Liver (tissue), 9 donors: ENCODE measurements around the gene SBF2. TPM values are rescaled to one million over a fixed set of nuclear protein-coding genes. Genes with fewer than 3 reads are reported as not detected.

Experiments
- DNase-seq: peaks from one replicate; pipeline ENCODE4 v3.0.0-alpha.2; 2017; ENCODE audit warnings: low spot score
- H3K27ac ChIP-seq, 2 donors: one replicate each; pipeline ENCODE4 v1.7.0; 2013; ENCODE audit warnings: inconsistent platforms in 2 of 2, low read length in 2 of 2, control low read depth in 1 of 2, low read depth in 1 of 2, mild to moderate bottlenecking in 1 of 2
- H3K27me3 ChIP-seq, 4 donors: one replicate each; pipeline versions ENCODE4 v1.6.1 to v1.7.0; 2013; ENCODE audit warnings: low read length in 3 of 4, inconsistent platforms in 1 of 4, mild to moderate bottlenecking in 1 of 4, moderate library complexity in 1 of 4; ENCODE audit not compliant: control insufficient read depth in 4 of 4, insufficient read depth in 4 of 4
- H3K36me3 ChIP-seq, 4 donors: one replicate each; pipeline versions ENCODE4 v1.6.1 to v1.7.0; 2013; ENCODE audit warnings: low read length in 3 of 4, mild to moderate bottlenecking in 3 of 4, low read depth in 1 of 4, moderate library complexity in 1 of 4; ENCODE audit not compliant: control insufficient read depth in 4 of 4, insufficient read depth in 3 of 4
- H3K4me1 ChIP-seq, 4 donors: one replicate each; pipeline versions ENCODE4 v1.6.1 to v1.7.0; 2013; ENCODE audit warnings: low read length in 3 of 4, mild to moderate bottlenecking in 3 of 4, moderate library complexity in 1 of 4; ENCODE audit not compliant: control insufficient read depth in 4 of 4, insufficient read depth in 4 of 4
- H3K4me3 ChIP-seq, 3 donors: one replicate each; pipeline versions ENCODE4 v1.6.1 to v1.7.0; 2013; ENCODE audit warnings: low read length in 3 of 3, control low read depth in 1 of 3, low read depth in 1 of 3, mild to moderate bottlenecking in 1 of 3
- H3K9ac ChIP-seq, 2 donors: one replicate each; pipeline ENCODE4 v1.7.0; 2013; ENCODE audit warnings: low read length in 2 of 2, mild to moderate bottlenecking in 2 of 2, moderate library complexity in 2 of 2, control low read depth in 1 of 2, low read depth in 1 of 2
- H3K9me3 ChIP-seq, 4 donors: one replicate each; pipeline versions ENCODE4 v1.6.1 to v1.7.0; 2013; ENCODE audit warnings: low read length in 3 of 4; ENCODE audit not compliant: control insufficient read depth in 4 of 4
- EGR1 ChIP-seq, 2 donors: IDR thresholded peaks; 2 replicates each; pipeline ENCODE4 v1.6.1; 2016 to 2018; ENCODE audit warnings: antibody characterized with exemption in 2 of 2, low read depth in 2 of 2
- FOXA1 ChIP-seq: IDR thresholded peaks from 2 replicates; pipeline ENCODE4 v1.6.1; 2016; ENCODE audit warnings: antibody characterized with exemption
- FOXA2 ChIP-seq: IDR thresholded peaks from 2 replicates; pipeline ENCODE4 v1.6.1; 2016; ENCODE audit warnings: antibody characterized with exemption
- GABPA ChIP-seq, 2 donors: IDR thresholded peaks in 1 of 2; conservative IDR thresholded peaks in 1 of 2; 2 replicates each; pipeline ENCODE4 v1.6.1; 2016; ENCODE audit warnings: antibody characterized with exemption in 2 of 2, mild to moderate bottlenecking in 1 of 2, moderate library complexity in 1 of 2
- HNF4A ChIP-seq, 2 donors: conservative IDR thresholded peaks; 2 replicates each; pipeline ENCODE4 v1.6.1; 2016; ENCODE audit warnings: antibody characterized with exemption in 2 of 2, mild to moderate bottlenecking in 2 of 2
- HNF4G ChIP-seq: IDR thresholded peaks from 2 replicates; pipeline ENCODE4 v1.6.1; 2016; ENCODE audit warnings: antibody characterized with exemption
- JUND ChIP-seq, 2 donors: IDR thresholded peaks; 2 replicates each; pipeline ENCODE4 v1.6.1; 2016; ENCODE audit warnings: antibody characterized with exemption in 2 of 2
- NR2F2 ChIP-seq: IDR thresholded peaks from 2 replicates; pipeline ENCODE4 v1.6.1; 2016; ENCODE audit warnings: antibody characterized with exemption
- RAD21 ChIP-seq, 2 donors: IDR thresholded peaks; 2 replicates each; pipeline ENCODE4 v1.6.1; 2016; ENCODE audit warnings: antibody characterized with exemption in 2 of 2, mild to moderate bottlenecking in 2 of 2
- RXRA ChIP-seq, 2 donors: IDR thresholded peaks; 2 replicates each; pipeline ENCODE4 v1.6.1; 2017 to 2018; ENCODE audit warnings: antibody characterized with exemption in 2 of 2, mild to moderate bottlenecking in 1 of 2
- SP1 ChIP-seq: IDR thresholded peaks from 2 replicates; pipeline ENCODE4 v1.6.1; 2018; ENCODE audit warnings: antibody characterized with exemption, mild to moderate bottlenecking
- TAF1 ChIP-seq: conservative IDR thresholded peaks from 2 replicates; pipeline ENCODE4 v1.6.1; 2016; ENCODE audit warnings: antibody characterized with exemption, mild to moderate bottlenecking
- YY1 ChIP-seq: IDR thresholded peaks from 2 replicates; pipeline ENCODE4 v1.6.1; 2016; ENCODE audit warnings: antibody characterized with exemption, mild to moderate bottlenecking
- WGBS: extraction: QIAGEN DNeasy Blood & Tissue Kit; methylation state at CpG from one replicate; pipeline ENCODE4 v1.1.7; 2013; 5-methylcytosine and 5-hydroxymethylcytosine counted together
- polyA plus RNA-seq, 2 donors: library from polyadenylated mRNA; stranded (reverse) in 1 of 2; unstranded in 1 of 2; fragments of 200-250 nt in 1 of 2; fragments of >200 nt in 1 of 2; fragmentation: Nextera tagmentation in 1 of 2; extraction: Ambion mirVana in 1 of 2; gene quantifications; one replicate each; pipeline versions ENCODE4 v1.2.1 to v1.2.3, GENCODE V29; 2013 to 2015
- total RNA-seq, 2 donors: library from RNA; depleted of rRNA; stranded (reverse); fragments of >200 nt; gene quantifications; one replicate each; pipeline ENCODE4 v1.2.3, GENCODE V29; 2014
- TF ChIP-seq, protein P1 (sequence below): IDR thresholded peaks from 2 replicates; pipeline ENCODE4 v1.6.1; 2016; ENCODE audit warnings: antibody characterized with exemption, mild to moderate bottlenecking
- TF ChIP-seq, protein P2 (sequence below): IDR thresholded peaks from 2 replicates; pipeline ENCODE4 v1.6.1; 2016; ENCODE audit warnings: antibody characterized with exemption
- TF ChIP-seq, protein P3 (sequence below): IDR thresholded peaks from 2 replicates; pipeline ENCODE4 v1.6.1; 2016; ENCODE audit warnings: antibody characterized with exemption
- TF ChIP-seq, protein P4 (sequence below): IDR thresholded peaks from 2 replicates; pipeline ENCODE4 v1.6.1; 2016; ENCODE audit warnings: antibody characterized with exemption
- TF ChIP-seq, protein P5 (sequence below): fragments of 150-350 bp; IDR thresholded peaks from 2 replicates; pipeline ENCODE4 v1.5.1; 2017; ENCODE audit warnings: improper control_type of control experiment, low read depth, low read length; ENCODE audit not compliant: missing input control
- donor health status: healthy.
- donor health status: healthy.
- donor health status: healthy.
- donor health status: healthy.
- donor health status: healthy.

SBF2 gene
- total and polyA plus RNA-seq, 4 donors: 7.5 to 31.3 (median 14.7) TPM

DNA sequence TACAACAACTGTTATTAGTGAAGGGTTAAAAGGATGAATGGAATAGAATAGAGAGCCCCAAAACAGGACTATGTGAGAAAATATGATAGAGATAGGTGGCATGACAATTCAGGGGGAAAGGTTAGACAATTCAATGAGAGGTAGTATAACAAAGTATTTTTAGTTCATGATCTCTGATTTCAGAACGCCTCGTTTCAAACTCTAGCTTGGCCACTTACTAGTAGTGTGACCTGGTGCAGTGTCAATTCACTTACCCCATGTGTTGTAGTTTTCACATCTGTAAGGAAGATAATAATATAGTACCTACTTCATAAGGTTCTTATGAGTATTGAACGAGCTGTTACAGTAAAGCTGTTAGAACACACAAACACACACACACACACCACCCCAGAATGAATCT lies 322.1 kb downstream of the SBF2 start:
- Histone ChIP-seq H3K36me3 (peaks cover 0 to 8% (median 2%) of the 10 kb centered on the region in 4 donors), H3K4me1 (peaks cover 0 to 4% (median under 1%) of the 10 kb centered on the region in 4 donors), H3K4me3 (no peak overlapping the region), H3K27me3 (no peaks in the 10 kb centered on the region), H3K27ac (no peak overlapping the region), H3K9ac (no peak overlapping the region), H3K9me3 (no peaks in the 10 kb centered on the region)
- no peak for DNase-seq
- 93% methylated on average over 3 of the region's 3 CpGs for WGBS
- TF ChIP-seq HNF4G (no peak), FOXA1 (no peak), TAF1 (no peak), SP1 (no peak), GABPA (IDR thresholded peaks at IDR 0.05 in 1 of 2, conservative IDR thresholded peaks at IDR 0.05 in 1 of 2) (no peak), YY1 (no peak), EGR1 (IDR thresholded peaks at IDR 0.05; ENCODE audit: low read depth in 2 of 2) (no peak), JUND (IDR thresholded peaks at IDR 0.05) (no peak), FOXA2 (no peak), NR2F2 (no peak), HNF4A (conservative IDR thresholded peaks at IDR 0.05) (no peak), RAD21 (IDR thresholded peaks at IDR 0.05) (no peak), RXRA (IDR thresholded peaks at IDR 0.05) (no peak)
- TF ChIP-seq, protein P1, sequence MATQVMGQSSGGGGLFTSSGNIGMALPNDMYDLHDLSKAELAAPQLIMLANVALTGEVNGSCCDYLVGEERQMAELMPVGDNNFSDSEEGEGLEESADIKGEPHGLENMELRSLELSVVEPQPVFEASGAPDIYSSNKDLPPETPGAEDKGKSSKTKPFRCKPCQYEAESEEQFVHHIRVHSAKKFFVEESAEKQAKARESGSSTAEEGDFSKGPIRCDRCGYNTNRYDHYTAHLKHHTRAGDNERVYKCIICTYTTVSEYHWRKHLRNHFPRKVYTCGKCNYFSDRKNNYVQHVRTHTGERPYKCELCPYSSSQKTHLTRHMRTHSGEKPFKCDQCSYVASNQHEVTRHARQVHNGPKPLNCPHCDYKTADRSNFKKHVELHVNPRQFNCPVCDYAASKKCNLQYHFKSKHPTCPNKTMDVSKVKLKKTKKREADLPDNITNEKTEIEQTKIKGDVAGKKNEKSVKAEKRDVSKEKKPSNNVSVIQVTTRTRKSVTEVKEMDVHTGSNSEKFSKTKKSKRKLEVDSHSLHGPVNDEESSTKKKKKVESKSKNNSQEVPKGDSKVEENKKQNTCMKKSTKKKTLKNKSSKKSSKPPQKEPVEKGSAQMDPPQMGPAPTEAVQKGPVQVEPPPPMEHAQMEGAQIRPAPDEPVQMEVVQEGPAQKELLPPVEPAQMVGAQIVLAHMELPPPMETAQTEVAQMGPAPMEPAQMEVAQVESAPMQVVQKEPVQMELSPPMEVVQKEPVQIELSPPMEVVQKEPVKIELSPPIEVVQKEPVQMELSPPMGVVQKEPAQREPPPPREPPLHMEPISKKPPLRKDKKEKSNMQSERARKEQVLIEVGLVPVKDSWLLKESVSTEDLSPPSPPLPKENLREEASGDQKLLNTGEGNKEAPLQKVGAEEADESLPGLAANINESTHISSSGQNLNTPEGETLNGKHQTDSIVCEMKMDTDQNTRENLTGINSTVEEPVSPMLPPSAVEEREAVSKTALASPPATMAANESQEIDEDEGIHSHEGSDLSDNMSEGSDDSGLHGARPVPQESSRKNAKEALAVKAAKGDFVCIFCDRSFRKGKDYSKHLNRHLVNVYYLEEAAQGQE: no peak
- TF ChIP-seq, protein P2, sequence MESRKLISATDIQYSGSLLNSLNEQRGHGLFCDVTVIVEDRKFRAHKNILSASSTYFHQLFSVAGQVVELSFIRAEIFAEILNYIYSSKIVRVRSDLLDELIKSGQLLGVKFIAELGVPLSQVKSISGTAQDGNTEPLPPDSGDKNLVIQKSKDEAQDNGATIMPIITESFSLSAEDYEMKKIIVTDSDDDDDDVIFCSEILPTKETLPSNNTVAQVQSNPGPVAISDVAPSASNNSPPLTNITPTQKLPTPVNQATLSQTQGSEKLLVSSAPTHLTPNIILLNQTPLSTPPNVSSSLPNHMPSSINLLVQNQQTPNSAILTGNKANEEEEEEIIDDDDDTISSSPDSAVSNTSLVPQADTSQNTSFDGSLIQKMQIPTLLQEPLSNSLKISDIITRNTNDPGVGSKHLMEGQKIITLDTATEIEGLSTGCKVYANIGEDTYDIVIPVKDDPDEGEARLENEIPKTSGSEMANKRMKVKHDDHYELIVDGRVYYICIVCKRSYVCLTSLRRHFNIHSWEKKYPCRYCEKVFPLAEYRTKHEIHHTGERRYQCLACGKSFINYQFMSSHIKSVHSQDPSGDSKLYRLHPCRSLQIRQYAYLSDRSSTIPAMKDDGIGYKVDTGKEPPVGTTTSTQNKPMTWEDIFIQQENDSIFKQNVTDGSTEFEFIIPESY: no peak
- TF ChIP-seq, protein P3, sequence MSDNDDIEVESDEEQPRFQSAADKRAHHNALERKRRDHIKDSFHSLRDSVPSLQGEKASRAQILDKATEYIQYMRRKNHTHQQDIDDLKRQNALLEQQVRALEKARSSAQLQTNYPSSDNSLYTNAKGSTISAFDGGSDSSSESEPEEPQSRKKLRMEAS: no peak
- TF ChIP-seq, protein P4, sequence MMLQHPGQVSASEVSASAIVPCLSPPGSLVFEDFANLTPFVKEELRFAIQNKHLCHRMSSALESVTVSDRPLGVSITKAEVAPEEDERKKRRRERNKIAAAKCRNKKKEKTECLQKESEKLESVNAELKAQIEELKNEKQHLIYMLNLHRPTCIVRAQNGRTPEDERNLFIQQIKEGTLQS: no peak
- TF ChIP-seq, protein P5, sequence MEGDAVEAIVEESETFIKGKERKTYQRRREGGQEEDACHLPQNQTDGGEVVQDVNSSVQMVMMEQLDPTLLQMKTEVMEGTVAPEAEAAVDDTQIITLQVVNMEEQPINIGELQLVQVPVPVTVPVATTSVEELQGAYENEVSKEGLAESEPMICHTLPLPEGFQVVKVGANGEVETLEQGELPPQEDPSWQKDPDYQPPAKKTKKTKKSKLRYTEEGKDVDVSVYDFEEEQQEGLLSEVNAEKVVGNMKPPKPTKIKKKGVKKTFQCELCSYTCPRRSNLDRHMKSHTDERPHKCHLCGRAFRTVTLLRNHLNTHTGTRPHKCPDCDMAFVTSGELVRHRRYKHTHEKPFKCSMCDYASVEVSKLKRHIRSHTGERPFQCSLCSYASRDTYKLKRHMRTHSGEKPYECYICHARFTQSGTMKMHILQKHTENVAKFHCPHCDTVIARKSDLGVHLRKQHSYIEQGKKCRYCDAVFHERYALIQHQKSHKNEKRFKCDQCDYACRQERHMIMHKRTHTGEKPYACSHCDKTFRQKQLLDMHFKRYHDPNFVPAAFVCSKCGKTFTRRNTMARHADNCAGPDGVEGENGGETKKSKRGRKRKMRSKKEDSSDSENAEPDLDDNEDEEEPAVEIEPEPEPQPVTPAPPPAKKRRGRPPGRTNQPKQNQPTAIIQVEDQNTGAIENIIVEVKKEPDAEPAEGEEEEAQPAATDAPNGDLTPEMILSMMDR: no peak
